Measurements from ENCODE around the gene ATRNL1.
"Not testable (repeated sequence)": the region's sequence is repeated elsewhere in the genome, so short reads cannot be mapped to it uniquely, and the experiment has no call there.

DNA sequence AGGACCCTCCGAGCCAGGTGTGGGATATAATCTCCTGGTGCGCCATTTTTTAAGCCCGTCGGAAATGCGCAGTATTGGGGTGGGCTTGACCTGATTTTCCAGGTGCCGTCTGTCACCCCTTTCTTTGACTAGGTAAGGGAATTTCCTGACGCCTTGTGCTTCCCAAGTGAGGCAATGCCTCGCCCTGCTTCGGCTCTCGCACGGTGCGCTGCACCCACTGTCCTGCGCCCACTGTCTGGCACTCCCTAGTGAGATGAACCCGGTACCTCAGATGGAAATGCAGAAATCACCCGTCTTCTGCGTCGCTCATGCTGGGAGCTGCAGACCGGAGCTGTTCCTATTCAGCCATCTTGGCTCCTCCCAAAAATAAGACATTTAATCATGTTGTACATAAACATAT lies 443.2 kb downstream of the ATRNL1 start:
- TF ChIP-seq, protein P1, sequence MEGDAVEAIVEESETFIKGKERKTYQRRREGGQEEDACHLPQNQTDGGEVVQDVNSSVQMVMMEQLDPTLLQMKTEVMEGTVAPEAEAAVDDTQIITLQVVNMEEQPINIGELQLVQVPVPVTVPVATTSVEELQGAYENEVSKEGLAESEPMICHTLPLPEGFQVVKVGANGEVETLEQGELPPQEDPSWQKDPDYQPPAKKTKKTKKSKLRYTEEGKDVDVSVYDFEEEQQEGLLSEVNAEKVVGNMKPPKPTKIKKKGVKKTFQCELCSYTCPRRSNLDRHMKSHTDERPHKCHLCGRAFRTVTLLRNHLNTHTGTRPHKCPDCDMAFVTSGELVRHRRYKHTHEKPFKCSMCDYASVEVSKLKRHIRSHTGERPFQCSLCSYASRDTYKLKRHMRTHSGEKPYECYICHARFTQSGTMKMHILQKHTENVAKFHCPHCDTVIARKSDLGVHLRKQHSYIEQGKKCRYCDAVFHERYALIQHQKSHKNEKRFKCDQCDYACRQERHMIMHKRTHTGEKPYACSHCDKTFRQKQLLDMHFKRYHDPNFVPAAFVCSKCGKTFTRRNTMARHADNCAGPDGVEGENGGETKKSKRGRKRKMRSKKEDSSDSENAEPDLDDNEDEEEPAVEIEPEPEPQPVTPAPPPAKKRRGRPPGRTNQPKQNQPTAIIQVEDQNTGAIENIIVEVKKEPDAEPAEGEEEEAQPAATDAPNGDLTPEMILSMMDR (IDR thresholded peaks at IDR 0.05), result not testable (repeated sequence)
- TF ChIP-seq POLR2A (IDR thresholded peaks at IDR 0.05), result not testable (repeated sequence)
